H1 (cell line): ENCODE measurements around the gene PPP1R17. TPM values are rescaled to one million over a fixed set of nuclear protein-coding genes. Genes with fewer than 3 reads are reported as not detected.

Experiments used
- CTCF ChIA-PET: fragments of 300-600 bp; sonication (Branson Sonifier 250); formaldehyde crosslinking; loops from one replicate; lab custom pipeline; 2021; ENCODE audit not compliant: partially characterized antibody; lab: Charles Lee
- POLR2A ChIA-PET: fragments of 300-600 bp; sonication (Branson Sonifier 250); formaldehyde crosslinking; loops from one replicate; lab custom pipeline; 2021; ENCODE audit warnings: inconsistent platforms; ENCODE audit not compliant: partially characterized antibody; lab: Charles Lee
- DNase-seq, 2 experiments: peaks; one replicate each; pipeline versions ENCODE4 v3.0.0 to v3.0.0-alpha.2; 2010 to 2022; ENCODE audit warnings: low spot score in 2 of 2, low read depth in 1 of 2, mixed read lengths in 1 of 2
- FAIRE-seq: peaks from 2 replicates; lab custom pipeline; 2011; peaks lifted over from hg19 to GRCh38; lab: Jason Lieb, UNC
- H2AFZ ChIP-seq: 2 replicates; pipeline ENCODE4 v1.8.1; 2012; ENCODE audit warnings: low read length, inconsistent platforms
- H2AK5ac ChIP-seq: 2 replicates; pipeline ENCODE4 v1.6.1; 2013; ENCODE audit warnings: low read depth, low read length
- H2BK120ac ChIP-seq: replicated peaks from 2 replicates; pipeline ENCODE3; 2013; ENCODE audit warnings: low read depth, low read length, inconsistent platforms
- H2BK12ac ChIP-seq: 2 replicates; pipeline ENCODE4 v1.6.1; 2013; ENCODE audit warnings: low read depth, low read length
- H2BK15ac ChIP-seq: 2 replicates; pipeline ENCODE4 v1.6.1; 2013; ENCODE audit warnings: low read length
- H2BK20ac ChIP-seq: 2 replicates; pipeline ENCODE4 v1.6.1; 2013; ENCODE audit warnings: low read length
- H2BK5ac ChIP-seq: 2 replicates; pipeline ENCODE4 v1.6.1; 2013; ENCODE audit warnings: low read depth, low read length
- H3K14ac ChIP-seq: 2 replicates; pipeline ENCODE4 v1.6.1; 2013; ENCODE audit warnings: inconsistent platforms; ENCODE audit not compliant: insufficient read length
- H3K18ac ChIP-seq: 2 replicates; pipeline ENCODE4 v1.6.1; 2013; ENCODE audit warnings: low read length; ENCODE audit errors: extremely low read depth
- H3K23ac ChIP-seq: 2 replicates; pipeline ENCODE4 v1.6.1; 2013; ENCODE audit warnings: inconsistent platforms; ENCODE audit not compliant: insufficient read length
- H3K23me2 ChIP-seq: 2 replicates; pipeline ENCODE4 v1.6.1; 2013; ENCODE audit warnings: low read depth, low read length
- H3K27ac ChIP-seq: 2 replicates; pipeline ENCODE4 v1.6.1; 2011; ENCODE audit warnings: low read depth, low read length, inconsistent platforms
- H3K27me3 ChIP-seq, 4 experiments: replicated peaks in 1 of 4; 1 replicate in 1 of 4; 2 replicates in 3 of 4; pipeline versions ENCODE4 v1.6.1 to v1.8.1; 2011 to 2013; ENCODE audit warnings: low read length in 3 of 4, mild to moderate bottlenecking in 3 of 4, inconsistent platforms in 2 of 4, mixed read lengths in 2 of 4, moderate library complexity in 1 of 4; ENCODE audit not compliant: control insufficient read depth in 3 of 4, insufficient read depth in 3 of 4; ENCODE audit errors: extremely low read depth in 1 of 4
- H3K36me3 ChIP-seq, 4 experiments: 2 replicates each; pipeline versions ENCODE4 v1.6.1 to v1.8.1; 2011 to 2013; ENCODE audit warnings: mild to moderate bottlenecking in 4 of 4, low read length in 3 of 4, moderate library complexity in 2 of 4, control low read depth in 1 of 4, inconsistent platforms in 1 of 4; ENCODE audit not compliant: insufficient read depth in 4 of 4, control insufficient read depth in 2 of 4
- H3K4ac ChIP-seq: replicated peaks from 2 replicates; pipeline ENCODE3; 2013; ENCODE audit warnings: low read length, low read depth, mixed read lengths, inconsistent platforms; ENCODE audit not compliant: insufficient read length
- H3K4me1 ChIP-seq, 4 experiments: replicated peaks in 1 of 4; 1 replicate in 1 of 4; 2 replicates in 3 of 4; pipeline versions ENCODE4 v1.6.1 to v1.8.1; 2011 to 2013; ENCODE audit warnings: low read length in 3 of 4, inconsistent platforms in 2 of 4, mixed read lengths in 1 of 4; ENCODE audit not compliant: insufficient read depth in 4 of 4, control insufficient read depth in 3 of 4
- H3K4me2 ChIP-seq, 2 experiments: 2 replicates each; pipeline versions ENCODE4 v1.6.1 to v1.8.1; 2011 to 2013; ENCODE audit warnings: low read depth in 2 of 2, low read length in 2 of 2, control low read depth in 1 of 2, inconsistent platforms in 1 of 2, mild to moderate bottlenecking in 1 of 2; ENCODE audit not compliant: insufficient read depth in 1 of 2
- H3K4me3 ChIP-seq, 4 experiments: fragments of 200-600, 300-600 bp in 1 of 4; sonication (generic), shearing (Covaris generic), sonication (Bioruptor Twin) in 1 of 4; 2 replicates each; pipeline versions ENCODE4 v1.5.1 to v1.8.1; 2011 to 2016; ENCODE audit warnings: low read length in 4 of 4, low read depth in 3 of 4, control low read depth in 2 of 4, inconsistent platforms in 2 of 4, mild to moderate bottlenecking in 2 of 4, mixed read lengths in 1 of 4, moderate library complexity in 1 of 4; ENCODE audit not compliant: insufficient read depth in 2 of 4; ENCODE audit errors: extremely low read depth in 1 of 4
- H3K56ac ChIP-seq: replicated peaks from 2 replicates; pipeline ENCODE3; 2013; ENCODE audit warnings: low read depth, mild to moderate bottlenecking, mixed read lengths, low read length, inconsistent platforms; ENCODE audit not compliant: insufficient read length
- H3K79me1 ChIP-seq: 2 replicates; pipeline ENCODE4 v1.6.1; 2013; ENCODE audit warnings: low read depth, low read length, control low read depth
- H3K79me2 ChIP-seq, 2 experiments: 2 replicates each; pipeline versions ENCODE4 v1.6.1 to v1.8.1; 2012 to 2013; ENCODE audit warnings: low read length in 2 of 2, mild to moderate bottlenecking in 2 of 2, inconsistent platforms in 1 of 2; ENCODE audit not compliant: insufficient read depth in 2 of 2, control insufficient read depth in 1 of 2
- H3K9ac ChIP-seq, 4 experiments: replicated peaks in 1 of 4; 1 replicate in 1 of 4; 2 replicates in 3 of 4; pipeline versions ENCODE4 v1.6.1 to v1.8.1; 2011 to 2013; ENCODE audit warnings: low read depth in 3 of 4, low read length in 3 of 4, control low read depth in 2 of 4, mild to moderate bottlenecking in 2 of 4, moderate library complexity in 2 of 4, inconsistent platforms in 1 of 4; ENCODE audit errors: extremely low read depth in 1 of 4
- H3K9me3 ChIP-seq, 2 experiments: 2 replicates each; pipeline versions ENCODE4 v1.6.1 to v1.8.1; 2012 to 2013; ENCODE audit warnings: mild to moderate bottlenecking in 2 of 2, moderate library complexity in 2 of 2, control low read depth in 1 of 2, inconsistent platforms in 1 of 2, low read depth in 1 of 2, low read length in 1 of 2, mixed read lengths in 1 of 2; ENCODE audit not compliant: insufficient read depth in 2 of 2
- H4K20me1 ChIP-seq, 2 experiments: replicated peaks in 1 of 2; 2 replicates each; pipeline versions ENCODE3 to v1.8.1; 2011 to 2013; ENCODE audit warnings: inconsistent platforms in 2 of 2, low read length in 2 of 2, mild to moderate bottlenecking in 1 of 2; ENCODE audit not compliant: insufficient read depth in 2 of 2, control insufficient read depth in 1 of 2
- H4K5ac ChIP-seq: 2 replicates; pipeline ENCODE4 v1.6.1; 2013; ENCODE audit warnings: low read length, low read depth, mixed read lengths, inconsistent platforms; ENCODE audit not compliant: insufficient read length
- H4K8ac ChIP-seq: 2 replicates; pipeline ENCODE4 v1.8.0; 2013; ENCODE audit warnings: mild to moderate bottlenecking, moderate library complexity, low read length, inconsistent platforms; ENCODE audit not compliant: insufficient read depth; ENCODE audit errors: extremely low read depth
- H4K91ac ChIP-seq: replicated peaks from 2 replicates; pipeline ENCODE3; 2013; ENCODE audit warnings: low read length, mixed read lengths, inconsistent platforms; ENCODE audit not compliant: insufficient read length
- ASH2L ChIP-seq: fragments of 200-600, 300-600 bp; sonication (generic); IDR thresholded peaks from one replicate; pipeline ENCODE4 v1.7.1; 2017; ENCODE audit warnings: low read length
- ATF3 ChIP-seq: IDR thresholded peaks from 2 replicates; pipeline ENCODE4 v1.6.1; 2011; ENCODE audit warnings: low read depth, mild to moderate bottlenecking, low read length; ENCODE audit not compliant: insufficient read depth
- BRCA1 ChIP-seq: IDR thresholded peaks from 2 replicates; pipeline ENCODE4 v1.6.1; 2012; ENCODE audit warnings: low read depth, low read length, improper control_type of control experiment
- CBX8 ChIP-seq: fragments of 300-800, 300-1000 bp; sonication (generic); IDR thresholded peaks from 2 replicates; pipeline ENCODE4 v1.7.1; 2016; ENCODE audit warnings: low read depth, low read length, borderline replicate concordance
- CHD1 ChIP-seq: IDR thresholded peaks from 2 replicates; pipeline ENCODE4 v1.6.1; 2012; ENCODE audit warnings: low read depth, low read length, improper control_type of control experiment
- CREB1 ChIP-seq: IDR thresholded peaks from 2 replicates; pipeline ENCODE4 v1.6.1; 2012; ENCODE audit warnings: inconsistent platforms
- EZH2 ChIP-seq: fragments of 200-600 bp; sonication (generic); IDR thresholded peaks from 2 replicates; pipeline ENCODE4 v1.7.1; 2012; ENCODE audit warnings: low read depth, mild to moderate bottlenecking, moderate library complexity, low read length, inconsistent platforms; ENCODE audit not compliant: severe bottlenecking
- GTF2F1 ChIP-seq: IDR thresholded peaks from 2 replicates; pipeline ENCODE4 v1.6.1; 2012; ENCODE audit warnings: low read depth, low read length, improper control_type of control experiment, borderline replicate concordance
- KDM4A ChIP-seq: IDR thresholded peaks from one replicate; pipeline ENCODE4 v1.7.1; 2012; ENCODE audit warnings: low read depth, mild to moderate bottlenecking, moderate library complexity, low read length, inconsistent platforms; ENCODE audit not compliant: severe bottlenecking
- NRF1 ChIP-seq: IDR thresholded peaks from 2 replicates; pipeline ENCODE4 v1.6.1; 2011; ENCODE audit warnings: mild to moderate bottlenecking, low read depth, low read length, improper control_type of control experiment
- RAD21 ChIP-seq, 2 experiments: IDR thresholded peaks in 1 of 2; conservative IDR thresholded peaks in 1 of 2; 2 replicates each; pipeline ENCODE4 v1.6.1; 2011; ENCODE audit warnings: low read depth in 2 of 2, low read length in 2 of 2, improper control_type of control experiment in 1 of 2, inconsistent platforms in 1 of 2, mild to moderate bottlenecking in 1 of 2, moderate library complexity in 1 of 2
- SRF ChIP-seq: IDR thresholded peaks from 2 replicates; pipeline ENCODE4 v1.6.1; 2011; ENCODE audit warnings: mild to moderate bottlenecking, low read depth, low read length, moderate library complexity
- ZNF274 ChIP-seq: IDR thresholded peaks from 2 replicates; pipeline ENCODE4 v1.7.0; 2012; ENCODE audit warnings: low read length, borderline replicate concordance; ENCODE audit errors: extremely low read depth
- polyA plus RNA-seq, 7 experiments: library from polyadenylated mRNA; depleted of rRNA in 3 of 7; stranded (reverse) in 5 of 7; unstranded in 2 of 7; fragments of >200 nt in 5 of 7; fragments of 200-250 nt in 2 of 7; gene quantifications; 1 replicate in 5 of 7; 2 replicates in 1 of 7; 4 replicates in 1 of 7; pipeline versions ENCODE4 v1.2.1 to v1.2.3, GENCODE V29; 2011 to 2013; ENCODE audit warnings: missing spikeins in 2 of 7, mixed read lengths in 2 of 7
- total RNA-seq: library from RNA; stranded (reverse); fragmentation: NEBNext Ultra II Directional; extraction: Animal tissue kit (Norgen Biotek cat#: 25700); gene quantifications from 2 replicates; pipeline ENCODE4 v1.2.1, GENCODE V29; 2021

Gene PPP1R17
- total and polyA plus RNA-seq, 2 of the 8 experiments (the other 6 are each of a cell fraction or from before 2014, with no cell fraction given): 1.5 to 2.5 TPM

- FAIRE-seq: no peak
- Histone ChIP-seq H2BK120ac (no peak overlapping the region), H3K4me1 (peaks cover 0 to 4% (median 3%) of the 10 kb centered on the region in 4 experiments; a peak in 2 of 7 replicates), H2BK20ac (no peak overlapping the region), H2BK15ac (no peak overlapping the region), H4K5ac (no peak overlapping the region), H3K27ac (no peak overlapping the region), H3K4me2 (no peak overlapping the region), H3K9me3 (peaks cover 0 to 2% of the 10 kb centered on the region in 2 experiments; a peak in 1 of 4 replicates), H3K36me3 (no peaks in the 10 kb centered on the region), H2BK5ac (no peak overlapping the region), H3K23me2 (no peaks in the 10 kb centered on the region), H3K4me3 (no peak overlapping the region), H3K79me2 (no peaks in the 10 kb centered on the region), H2AK5ac (no peak overlapping the region), H4K8ac (no peak overlapping the region), H3K9ac (no peak overlapping the region), H3K23ac (no peak overlapping the region), H3K27me3 (no peaks in the 10 kb centered on the region), H2AFZ (no peak overlapping the region), H3K14ac (no peak overlapping the region), H3K18ac (no peak overlapping the region), H3K79me1 (no peaks in the 10 kb centered on the region), H3K4ac (no peak overlapping the region), H4K91ac (no peak overlapping the region), H4K20me1 (no peaks in the 10 kb centered on the region), H3K56ac (no peak overlapping the region), H2BK12ac (no peak overlapping the region)
- CTCF ChIA-PET: interaction anchor here (0.9 kb wide), 1 partner anchor 15 kb away, joined by 3 read pairs; no protein-coding TSS in a partner anchor
- DNase-seq: no peak
- POLR2A ChIA-PET: no interaction called here
- TF ChIP-seq ASH2L: no peak
- TF ChIP-seq CHD1: no peak
- TF ChIP-seq BRCA1: no peak
- TF ChIP-seq EZH2: no peak
- no peak for TF ChIP-seq CREB1
- no peak for TF ChIP-seq GTF2F1
- TF ChIP-seq ATF3: no peak
- TF ChIP-seq CBX8: no peak
- TF ChIP-seq NRF1: no peak
- no peak for TF ChIP-seq KDM4A
- no peak for TF ChIP-seq SRF
- no peak for TF ChIP-seq ZNF274
- TF ChIP-seq RAD21 (IDR thresholded peaks at IDR 0.05 in 1 of 2, conservative IDR thresholded peaks at IDR 0.05 in 1 of 2; ENCODE audit: low read depth in 2 of 2, low read length in 2 of 2): no peak
These were observed 17.6 kb upstream of the PPP1R17 start for GRCh38 chr7:31669461-31669860.
